NT2/D1 (cell line): ENCODE results near the gene CABLES2.

Source experiments
- SUZ12 ChIP-seq: IDR thresholded peaks from 2 replicates; pipeline ENCODE4 v1.6.1; 2011; ENCODE audit not compliant: insufficient read length, insufficient read depth; ENCODE audit errors: extremely low read depth
- YY1 ChIP-seq: IDR thresholded peaks from 2 replicates; pipeline ENCODE4 v1.6.1; 2011; ENCODE audit not compliant: insufficient read length, insufficient read depth

DNA sequence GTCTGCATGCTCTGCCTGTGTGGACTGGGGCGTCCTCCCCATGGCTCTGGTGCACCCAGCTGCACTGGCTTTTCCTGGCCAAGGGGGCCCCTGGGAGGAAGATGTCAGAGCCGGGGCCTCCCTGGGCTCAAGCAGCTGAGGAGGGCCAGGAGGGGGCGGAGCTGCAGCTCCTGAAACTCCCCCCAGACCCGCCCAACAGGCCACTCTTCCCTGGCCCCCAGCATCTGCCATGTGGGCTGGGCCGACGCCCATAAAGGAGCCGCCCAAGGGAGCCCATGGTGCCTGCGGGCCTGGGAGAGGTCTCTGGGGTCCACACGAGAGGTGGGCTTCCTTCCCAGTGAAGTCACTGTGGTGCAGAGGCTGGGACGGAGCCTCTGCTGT, 16.2 kb upstream of the CABLES2 start:
- TF ChIP-seq SUZ12 (no peak), YY1 (no peak)
